T-helper 9 cell (primary cell): ENCODE results near the gene PGA5.
"Not testable (repeated sequence)": the region's sequence is repeated elsewhere in the genome, so short reads cannot be mapped to it uniquely, and the experiment has no call there.

ENCODE experiments used
- DNase-seq: peaks from one replicate; pipeline ENCODE4 v3.0.0-alpha.2; 2020

Gene PGA5

DNA sequence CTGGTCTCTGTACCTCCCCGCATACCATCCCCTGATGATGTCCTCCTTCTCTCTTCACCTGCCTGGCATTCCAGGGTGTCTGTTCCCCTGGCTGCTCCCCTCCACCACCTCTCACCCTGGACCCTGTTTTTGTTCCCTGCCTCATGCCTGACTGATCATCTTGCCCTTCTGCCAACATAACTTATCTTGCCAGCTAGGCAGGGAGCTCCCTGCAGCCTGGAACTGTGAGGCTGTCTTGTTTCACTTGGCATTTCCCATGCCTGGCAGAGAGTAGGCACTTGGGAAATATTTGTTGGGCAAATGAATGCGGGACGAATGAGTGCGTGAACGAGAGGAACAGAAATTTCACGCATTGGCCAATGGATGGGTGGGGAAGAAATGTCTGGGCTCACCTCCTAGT lies 11.5 kb upstream of the PGA5 start:
- not testable (repeated sequence) for DNase-seq

DNA sequence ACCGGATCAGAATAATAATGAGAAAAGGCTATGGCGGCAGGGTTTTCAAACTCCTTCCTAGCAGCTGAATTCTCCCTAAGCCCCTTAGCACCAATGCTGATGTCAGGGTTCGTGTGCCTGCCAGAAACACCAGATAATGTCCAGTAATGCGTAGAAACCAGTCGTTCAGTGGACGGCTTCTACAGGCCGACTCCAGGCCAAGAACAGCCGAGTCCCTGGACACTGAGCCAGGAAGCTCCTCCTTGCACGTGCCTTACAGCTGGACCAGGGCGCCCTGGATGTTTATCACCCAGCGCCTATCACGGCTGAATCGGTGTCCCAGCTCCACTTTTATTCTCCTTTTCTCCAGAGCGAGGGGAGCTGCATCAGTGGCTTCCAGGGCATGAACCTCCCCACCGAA lies 9.9 kb upstream of the PGA5 start:
- DNase-seq: not testable (repeated sequence)

- DNase-seq: not testable (repeated sequence)
Measured at GRCh38 chr11:61231585-61231984, 9.4 kb upstream of the PGA5 start.

DNA sequence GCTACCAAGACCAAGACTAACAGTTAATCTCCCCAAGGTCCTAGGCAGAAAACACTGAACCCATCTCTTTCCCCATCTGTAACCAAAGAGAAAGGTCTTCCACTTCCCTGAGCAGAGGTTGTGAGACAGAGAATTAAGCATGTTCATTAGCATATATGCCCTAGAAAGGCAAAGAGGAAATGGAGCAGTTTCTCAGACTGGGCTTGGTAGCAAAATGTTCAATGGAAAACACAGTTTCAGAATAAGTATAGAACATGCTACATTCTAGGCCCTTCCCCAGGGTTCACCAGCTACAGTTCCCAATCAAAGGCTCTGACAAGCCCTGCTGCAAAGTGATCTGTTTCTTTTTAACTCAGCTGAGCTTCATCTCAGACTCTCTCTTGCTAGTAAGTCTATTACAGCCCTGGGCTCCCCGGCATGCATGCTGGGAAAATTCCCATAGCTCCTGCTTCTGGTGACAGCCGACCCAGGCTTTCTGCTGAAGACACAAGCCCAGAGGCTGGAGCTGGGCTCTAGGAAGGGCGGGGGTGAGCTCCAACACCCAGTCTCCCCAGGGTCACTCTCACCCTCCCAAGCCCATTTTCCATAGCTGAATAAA lies 8.3 kb upstream of the PGA5 start:
- DNase-seq: not testable (repeated sequence)

- DNase-seq: not testable (repeated sequence)
Measured at GRCh38 chr11:61237130-61237529, 3.8 kb upstream of the PGA5 start.

DNA sequence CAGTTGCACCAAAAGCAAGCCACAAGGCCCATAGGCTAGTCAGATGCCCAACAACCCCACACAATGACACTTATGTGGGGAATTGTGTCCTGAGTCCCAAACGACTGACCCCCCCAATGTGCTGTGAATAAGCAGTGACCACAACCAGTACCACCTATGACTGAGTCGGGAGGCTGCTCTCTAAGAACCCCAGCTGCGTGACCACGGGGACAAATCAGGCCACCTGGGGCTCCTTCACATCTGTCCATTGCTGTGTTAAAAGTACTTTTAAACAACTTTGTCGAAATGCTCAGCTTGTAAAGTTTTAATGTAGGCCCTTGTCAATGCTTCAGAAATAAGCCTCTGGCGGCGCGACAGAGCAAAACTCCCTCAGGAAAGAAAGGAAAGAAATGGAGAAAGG lies 687 bp upstream of the PGA5 start:
- not testable (repeated sequence) for DNase-seq

GRCh38 chr11:61241526-61241925 lies 551 bp downstream of the PGA5 start:
- not testable (repeated sequence) for DNase-seq

DNA sequence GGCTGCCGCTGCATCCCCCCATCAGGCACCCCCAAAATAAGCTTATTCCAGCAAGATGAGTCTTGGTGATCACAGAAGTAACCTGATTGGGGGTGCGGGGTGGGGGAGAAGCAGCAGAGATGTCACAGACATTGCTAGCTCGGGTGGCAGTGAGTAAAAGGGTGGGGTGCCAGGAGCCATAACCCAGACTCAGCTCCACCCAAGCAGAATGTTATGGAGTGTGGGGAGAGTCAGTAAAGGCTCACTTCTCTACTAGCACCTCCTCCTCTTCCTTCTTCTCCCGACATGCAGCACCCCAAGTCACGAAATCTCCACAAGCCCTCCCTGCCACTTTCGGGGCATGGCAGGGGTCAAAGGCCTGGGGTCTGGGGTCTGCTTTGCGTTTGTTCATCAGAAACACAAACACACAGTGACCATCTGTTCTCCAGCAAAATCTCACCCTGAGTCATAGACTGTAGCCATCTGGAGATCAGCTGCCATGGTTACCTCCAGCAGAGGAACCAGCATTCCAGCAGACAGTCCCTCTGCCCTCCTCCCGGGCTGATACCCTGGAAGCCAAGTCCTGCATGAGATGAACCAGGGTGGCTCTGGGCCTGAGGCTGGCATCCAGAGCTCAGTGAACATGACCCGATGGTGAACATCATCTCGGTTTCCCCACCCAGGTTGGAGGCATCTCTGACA lies 4.4 kb downstream of the PGA5 start:
- DNase-seq: not testable (repeated sequence)

DNA sequence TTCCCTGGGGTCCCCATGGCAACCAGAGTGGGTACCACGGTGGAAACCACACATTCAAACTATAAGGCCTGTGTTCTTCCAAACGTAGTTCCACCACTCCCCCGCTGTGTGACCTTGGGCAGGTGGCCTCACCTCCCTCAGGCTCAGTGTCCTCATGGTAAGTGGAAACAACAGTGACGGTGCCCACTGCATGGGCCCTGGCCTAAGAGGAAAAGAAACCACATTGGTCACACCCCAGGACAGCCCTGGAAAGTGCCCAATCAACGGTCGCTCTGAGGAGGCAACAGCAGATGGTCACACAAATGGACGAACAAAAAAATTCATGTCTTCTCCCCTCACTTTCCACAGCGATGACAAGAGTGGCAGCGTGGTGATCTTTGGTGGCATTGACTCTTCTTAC lies 7.1 kb downstream of the PGA5 start:
- DNase-seq: not testable (repeated sequence)

- not testable (repeated sequence) for DNase-seq
Measured at GRCh38 chr11:61249201-61249600, 8.2 kb downstream of the PGA5 start.

- DNase-seq: not testable (repeated sequence)
Measured at GRCh38 chr11:61250796-61251765, 10.1 kb downstream of the PGA5 start.

DNA sequence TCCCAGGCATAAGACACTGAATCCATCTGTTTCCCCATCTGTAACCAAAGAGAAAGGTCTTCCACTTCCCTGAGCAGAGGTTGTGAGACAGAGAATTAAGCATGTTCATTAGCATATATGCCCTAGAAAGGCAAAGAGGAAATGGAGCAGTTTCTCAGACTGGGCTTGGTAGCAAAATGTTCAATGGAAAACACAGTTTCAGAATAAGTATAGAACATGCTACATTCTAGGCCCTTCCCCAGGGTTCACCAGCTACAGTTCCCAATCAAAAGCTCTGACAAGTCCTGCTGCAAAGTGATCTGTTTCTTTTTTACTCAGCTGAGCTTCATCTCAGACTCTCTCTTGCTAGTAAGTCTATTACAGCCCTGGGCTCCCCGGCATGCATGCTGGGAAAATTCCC lies 11.4 kb downstream of the PGA5 start:
- DNase-seq: not testable (repeated sequence)

- peak; percentile 43 for DNase-seq
Measured at GRCh38 chr11:61254403-61255025, 13.5 kb downstream of the PGA5 start.

GRCh38 chr11:61256710-61257482 lies 15.9 kb downstream of the PGA5 start:
- DNase-seq: no peak

- no peak for DNase-seq
Measured at GRCh38 chr11:61258546-61258945, 17.6 kb downstream of the PGA5 start.

DNA sequence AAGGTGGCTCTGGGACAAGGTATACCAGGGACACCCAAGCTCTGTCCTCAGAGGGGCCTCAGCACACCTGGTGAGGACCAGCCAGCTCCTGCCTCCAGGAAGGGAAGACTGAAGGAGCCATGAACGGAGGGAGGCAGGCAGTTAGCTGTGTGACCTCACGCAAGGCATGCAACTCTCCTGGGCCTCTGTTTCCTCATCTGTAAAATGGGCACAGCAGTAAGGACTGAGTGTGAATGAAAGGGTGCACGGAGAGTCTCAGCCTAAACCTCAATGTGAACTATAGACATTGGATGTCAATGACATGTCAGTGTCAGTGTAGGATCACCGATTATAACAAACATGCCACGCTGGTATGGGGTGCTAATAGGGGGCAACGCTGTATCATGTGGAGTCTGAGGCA lies 18.4 kb downstream of the PGA5 start:
- DNase-seq: no peak

DNA sequence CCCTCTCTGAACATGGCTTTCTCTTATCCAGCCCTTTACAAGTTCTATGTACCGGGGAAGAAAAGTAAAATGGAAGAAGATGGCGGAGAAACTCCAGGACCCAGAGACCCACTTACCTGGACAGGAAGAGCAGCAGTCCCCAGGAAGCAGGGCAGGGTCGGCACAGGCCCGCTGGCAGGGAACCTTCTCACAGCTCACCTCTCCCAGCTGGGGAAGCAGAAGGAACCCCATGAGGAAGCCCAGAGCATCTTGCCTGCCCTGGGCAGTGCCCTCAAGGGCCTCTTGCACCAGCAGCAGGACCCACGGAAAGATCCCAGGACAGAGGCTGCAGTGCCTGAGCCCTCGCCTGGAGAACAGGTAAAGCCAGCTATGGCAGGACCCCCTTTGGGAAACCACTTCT lies 23.4 kb downstream of the PGA5 start:
- no peak for DNase-seq

DNA sequence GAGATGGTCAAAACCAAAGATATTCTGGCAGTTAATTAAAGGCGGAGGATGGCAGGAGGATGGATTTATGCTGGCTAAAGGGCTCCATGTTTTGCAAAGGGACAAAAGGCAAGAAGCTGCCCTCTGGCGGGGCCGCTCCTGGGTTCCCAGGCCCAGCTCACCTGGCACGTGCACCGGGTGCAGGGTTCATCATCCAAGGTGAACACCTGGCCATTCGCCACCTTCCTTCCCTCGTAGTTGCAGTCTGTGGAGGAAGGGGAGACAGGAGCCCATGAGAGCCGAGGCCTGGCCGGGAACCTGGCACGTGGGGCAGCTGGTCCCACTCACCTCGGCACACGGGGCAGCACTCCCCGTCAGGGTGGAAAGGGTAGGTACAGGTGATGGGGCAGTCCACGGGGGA lies 23.8 kb downstream of the PGA5 start:
- DNase-seq: no peak

GRCh38 chr11:61265357-61265756 lies 24.4 kb downstream of the PGA5 start:
- no peak for DNase-seq

DNA sequence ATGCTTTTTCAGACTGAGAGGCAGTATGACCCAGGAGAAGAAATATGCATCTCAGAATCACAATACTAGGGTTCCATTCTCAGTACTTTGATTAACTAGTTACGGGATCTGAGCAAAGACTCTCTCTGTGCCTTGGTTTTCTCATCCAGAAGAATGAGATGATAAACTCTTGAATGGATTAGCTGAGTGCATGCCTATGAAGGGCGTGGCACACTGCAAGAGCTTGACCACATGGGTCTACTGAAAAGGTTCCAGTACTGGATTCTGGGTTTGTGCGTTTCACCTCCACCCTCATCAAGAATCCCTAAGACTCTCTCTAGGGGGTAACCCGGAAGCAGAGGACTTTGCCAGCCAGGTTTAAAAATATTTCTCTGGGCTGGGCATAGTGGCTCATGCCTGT lies 25.6 kb downstream of the PGA5 start:
- no peak for DNase-seq

DNA sequence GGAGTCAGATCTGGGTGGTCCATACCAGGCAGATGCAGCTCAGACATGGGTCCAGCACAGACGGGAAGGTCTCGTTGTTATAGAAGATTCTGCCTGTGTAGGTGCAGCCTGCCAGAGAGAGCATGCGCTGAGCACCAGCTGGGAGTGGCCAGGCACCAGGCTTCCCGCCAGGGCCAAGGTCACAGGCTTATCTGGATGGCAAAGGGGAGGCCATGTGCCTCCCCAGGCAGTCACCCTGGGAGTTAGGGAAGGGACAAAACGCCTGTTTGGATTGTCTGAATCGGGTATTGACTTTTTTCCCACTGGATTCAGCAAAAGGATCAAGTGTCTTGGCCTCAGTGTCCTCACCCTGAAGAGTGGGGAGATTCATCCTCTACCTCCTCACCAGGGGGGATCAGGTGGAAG lies 26.5 kb downstream of the PGA5 start:
- DNase-seq: no peak

- DNase-seq: no peak
Measured at GRCh38 chr11:61268588-61269250, 27.7 kb downstream of the PGA5 start.
